HG03521 (cell line): ENCODE measurements around the gene TAGLN2.
"Not testable (repeated sequence)": the region's sequence is repeated elsewhere in the genome, so short reads cannot be mapped to it uniquely, and the experiment has no call there.

ENCODE experiments used
- ATAC-seq: cut with Tn5 transposase; IDR thresholded peaks from one replicate; pipeline ENCODE4 v1.9.1; 2021; ENCODE audit warnings: mild to moderate bottlenecking, moderate library complexity; ENCODE audit not compliant: unreplicated experiment

Gene TAGLN2

DNA sequence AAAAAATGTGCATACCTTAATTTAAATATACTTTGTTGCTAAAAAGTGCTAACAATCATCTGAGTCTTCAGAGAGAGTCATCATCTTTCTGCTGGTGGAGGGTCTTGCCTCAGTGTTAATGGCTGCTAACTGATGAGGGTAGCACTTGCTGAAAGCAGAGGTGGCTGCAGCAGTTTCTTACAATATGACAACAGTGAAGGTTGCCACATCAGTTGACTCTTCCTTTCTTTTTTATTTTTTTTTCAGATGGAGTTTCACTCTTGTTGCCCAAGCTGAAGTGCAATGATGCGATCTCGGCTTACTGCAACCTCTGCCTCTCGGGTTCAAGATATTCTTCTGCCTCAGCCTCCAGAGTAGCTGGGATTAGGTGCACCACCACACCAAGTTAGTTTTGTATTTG is 22.8 kb downstream of the TAGLN2 start:
- ATAC-seq: no peak

DNA sequence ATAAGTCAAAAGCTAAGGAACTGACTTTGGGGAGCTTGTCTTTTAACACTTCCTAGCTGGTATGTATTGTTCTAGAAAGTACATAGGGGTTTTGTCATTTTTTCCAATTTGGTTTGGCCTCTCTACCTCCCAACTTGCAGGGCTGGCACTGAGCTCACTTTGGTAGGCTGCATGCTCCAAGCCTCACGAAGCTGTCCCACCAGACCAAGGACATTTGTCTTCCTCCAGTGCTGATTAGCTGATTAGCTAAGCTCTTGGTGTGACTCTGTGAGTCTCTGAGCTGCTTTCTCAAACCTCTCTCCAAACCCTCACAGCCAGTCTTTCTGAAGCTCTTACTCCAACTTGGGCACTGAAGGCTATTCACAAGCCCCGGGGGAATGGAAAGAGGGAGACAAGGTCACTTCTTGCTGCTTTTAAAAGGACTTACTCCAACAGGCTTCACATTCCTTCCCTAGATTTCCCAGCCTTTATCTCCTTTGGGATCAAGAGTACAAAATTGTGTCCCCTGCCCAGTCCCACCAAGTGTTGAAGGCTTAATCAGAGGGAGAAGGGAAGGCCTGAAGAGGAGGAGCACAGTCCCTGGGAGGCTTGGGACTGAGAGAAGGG is 24.4 kb downstream of the TAGLN2 start:
- ATAC-seq: no peak

DNA sequence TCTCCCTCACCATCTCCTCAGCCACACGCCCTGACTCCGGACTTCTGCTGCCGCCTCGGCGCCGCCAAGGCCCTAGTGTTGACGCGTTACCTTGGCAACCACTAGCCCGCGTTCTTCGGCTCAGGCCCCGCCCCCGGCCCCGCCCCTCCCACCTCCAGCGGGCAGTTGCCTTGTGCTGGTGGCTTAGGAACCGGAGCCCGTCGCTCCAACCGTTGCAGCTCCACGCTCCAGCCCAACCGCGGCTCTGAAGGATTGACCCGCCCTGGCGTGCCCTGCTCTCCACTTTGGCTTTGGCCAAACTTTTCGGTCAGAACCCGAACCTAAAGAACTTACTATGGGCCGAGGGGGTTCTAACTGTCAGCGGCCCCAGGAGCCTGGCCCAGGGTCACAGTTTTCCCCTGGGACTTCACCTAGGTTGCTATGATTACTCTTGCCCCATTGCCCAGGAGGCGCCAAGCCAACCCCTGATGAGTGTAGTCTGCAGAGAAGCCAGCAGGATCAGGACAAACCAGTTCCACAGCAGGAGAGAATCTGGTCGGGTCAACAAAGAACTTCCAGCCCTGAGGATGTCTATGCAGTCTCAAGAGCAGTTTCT is 25.1 kb downstream of the TAGLN2 start, which contains the start of gene CFAP45:
CFAP45 (minus strand) TSS at position 80 of the 595 bp plus-strand sequence; CDS start at position 13, 67 bp downstream.
- ATAC-seq: peak; percentile 58

DNA sequence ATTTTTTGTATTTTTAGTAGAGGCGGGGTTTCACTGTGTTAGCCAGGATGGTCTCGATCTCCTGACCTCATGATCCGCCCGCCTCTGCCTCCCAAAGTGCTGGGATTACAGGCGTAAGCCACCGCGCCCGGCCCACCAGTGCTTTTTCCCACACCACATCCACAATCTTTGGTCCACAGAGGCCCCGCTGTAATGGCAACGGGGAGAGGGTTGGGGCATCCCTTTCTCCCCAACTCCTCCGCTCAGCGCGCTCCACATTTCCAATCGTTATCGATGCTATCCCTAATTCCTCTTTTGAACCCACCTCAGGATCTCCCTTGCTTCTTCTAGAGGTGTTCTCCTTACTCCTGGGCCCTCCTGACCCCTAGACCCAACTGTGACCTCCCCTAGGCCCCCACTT is 25.7 kb downstream of the TAGLN2 start:
- not testable (repeated sequence) for ATAC-seq

DNA sequence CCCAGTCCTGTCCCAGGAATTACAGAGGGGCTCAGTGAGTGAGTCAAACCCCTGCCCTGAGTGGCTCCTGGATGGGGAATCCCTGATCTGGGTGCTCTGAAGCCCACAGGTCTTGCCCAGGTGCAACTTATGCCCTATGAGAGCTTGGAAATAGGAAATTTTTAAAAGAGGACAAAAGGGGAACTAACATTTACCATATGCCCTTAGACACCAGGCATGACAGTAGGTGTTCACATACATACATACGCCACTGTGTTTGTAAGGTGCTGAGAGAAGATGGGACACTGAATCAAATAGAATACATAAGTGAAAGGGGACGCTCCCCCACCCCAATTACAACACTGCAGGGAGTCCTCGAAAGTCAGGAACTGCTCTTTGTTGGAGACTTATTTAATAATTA is 26.8 kb downstream of the TAGLN2 start:
- ATAC-seq: no peak

DNA sequence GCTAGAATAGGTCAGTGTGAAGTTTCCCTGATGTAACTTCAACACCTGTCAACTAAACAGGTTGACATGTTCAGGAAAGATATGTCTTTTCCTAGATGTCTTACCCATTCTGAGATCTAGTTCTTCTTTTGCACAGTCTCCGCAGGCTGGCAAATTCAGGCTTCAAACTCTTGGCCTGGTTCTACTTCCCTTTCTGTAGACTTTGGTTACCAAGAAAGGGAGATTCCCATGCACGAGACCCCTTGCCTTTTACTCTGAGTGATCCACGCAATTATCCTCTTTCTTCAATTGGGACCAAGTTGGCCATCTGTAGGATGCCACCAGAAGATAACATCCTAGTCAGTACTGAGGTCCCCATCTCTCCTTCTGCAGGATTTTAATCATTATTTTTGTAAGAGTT is 27.3 kb downstream of the TAGLN2 start:
- no peak for ATAC-seq

DNA sequence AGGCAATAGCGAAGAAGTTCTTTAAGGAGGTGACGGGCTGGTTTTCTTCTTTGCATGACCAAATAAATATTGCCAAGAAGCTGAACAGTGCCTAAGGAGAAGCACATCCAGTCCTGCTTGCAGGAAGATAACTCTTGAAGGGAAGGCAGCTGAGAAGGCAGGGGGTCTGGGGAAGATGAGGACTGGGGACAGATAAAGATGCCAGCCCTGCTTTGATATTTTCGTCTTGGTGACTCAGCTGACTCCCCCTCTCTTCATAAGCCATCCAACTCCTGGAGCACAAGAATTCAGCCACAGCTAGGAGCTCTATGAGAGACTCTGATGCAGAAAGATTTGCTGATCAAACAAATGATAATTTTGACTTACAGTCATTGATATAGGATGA is 28.8 kb downstream of the TAGLN2 start:
- no peak for ATAC-seq

DNA sequence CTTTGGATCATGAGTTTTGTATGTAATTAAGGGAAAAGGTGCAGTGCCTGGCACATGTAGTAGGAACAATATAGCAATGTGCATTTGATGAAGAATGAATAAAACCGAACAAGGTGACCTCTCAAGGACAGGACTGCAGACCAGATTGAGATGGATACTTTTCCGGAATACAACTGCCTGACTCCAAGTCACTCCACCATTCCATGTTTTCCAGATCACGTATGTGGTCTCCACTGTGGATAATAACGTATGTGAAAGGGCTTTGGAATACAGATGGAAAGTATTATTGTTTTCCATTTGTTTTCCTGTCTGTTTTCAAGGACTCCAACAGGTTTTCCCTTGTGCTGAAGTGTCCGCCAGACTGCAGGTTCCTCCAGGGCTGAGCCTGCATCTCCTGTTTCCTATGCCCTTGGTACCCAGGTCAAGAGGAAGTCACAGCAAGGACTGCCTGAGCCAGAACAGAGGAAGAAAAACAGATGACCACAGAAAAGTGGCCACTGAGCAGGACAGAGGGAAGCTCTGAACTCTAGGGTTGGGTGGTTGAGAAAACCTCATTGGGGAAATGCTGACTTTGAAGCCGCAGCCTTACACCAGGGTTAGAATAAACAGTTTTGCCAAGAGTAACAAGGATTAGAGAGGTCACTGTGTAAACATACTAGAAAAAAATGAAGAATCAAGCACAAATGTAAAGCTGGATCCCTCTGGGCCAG is 29.3 kb downstream of the TAGLN2 start:
- ATAC-seq: no peak

DNA sequence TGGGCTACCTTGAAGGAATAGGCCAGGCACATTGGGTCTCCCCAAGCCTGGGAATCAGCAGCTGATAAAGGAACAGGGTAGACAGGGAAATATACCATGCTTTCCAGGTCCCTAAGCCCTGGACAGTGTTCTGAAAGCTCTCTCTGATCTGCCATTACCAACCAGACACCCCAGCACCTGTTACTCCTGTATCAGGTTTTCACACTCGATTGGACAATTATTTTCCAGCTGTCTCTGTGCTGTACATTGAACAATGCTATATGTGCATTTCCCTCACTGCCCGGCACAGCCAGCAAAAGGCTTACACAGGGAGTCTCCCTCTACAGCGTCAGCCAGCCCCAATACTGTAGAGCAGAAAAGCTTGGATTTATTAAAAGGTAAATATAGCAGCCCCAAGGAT is 30.0 kb downstream of the TAGLN2 start:
- no peak for ATAC-seq

DNA sequence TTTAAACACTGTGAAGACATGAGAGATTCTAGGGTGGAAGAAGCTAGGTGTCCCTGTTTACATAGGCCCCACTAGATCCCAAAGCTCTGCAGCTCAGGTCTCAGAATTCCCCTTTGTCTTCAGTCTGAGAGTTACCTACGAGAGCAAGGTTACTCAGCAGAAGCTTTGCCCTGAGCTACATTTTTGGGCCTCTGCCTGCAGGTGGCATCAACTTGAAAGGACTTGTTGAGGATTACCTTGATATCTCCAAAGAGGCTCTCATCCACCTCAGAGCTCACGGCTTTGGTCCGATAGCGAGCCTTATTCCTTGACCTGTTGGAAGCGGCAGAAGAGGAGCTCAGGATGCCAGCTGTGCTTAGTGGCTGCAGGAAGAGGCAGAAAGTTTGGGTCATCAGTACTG is 32.4 kb downstream of the TAGLN2 start:
- no peak for ATAC-seq

DNA sequence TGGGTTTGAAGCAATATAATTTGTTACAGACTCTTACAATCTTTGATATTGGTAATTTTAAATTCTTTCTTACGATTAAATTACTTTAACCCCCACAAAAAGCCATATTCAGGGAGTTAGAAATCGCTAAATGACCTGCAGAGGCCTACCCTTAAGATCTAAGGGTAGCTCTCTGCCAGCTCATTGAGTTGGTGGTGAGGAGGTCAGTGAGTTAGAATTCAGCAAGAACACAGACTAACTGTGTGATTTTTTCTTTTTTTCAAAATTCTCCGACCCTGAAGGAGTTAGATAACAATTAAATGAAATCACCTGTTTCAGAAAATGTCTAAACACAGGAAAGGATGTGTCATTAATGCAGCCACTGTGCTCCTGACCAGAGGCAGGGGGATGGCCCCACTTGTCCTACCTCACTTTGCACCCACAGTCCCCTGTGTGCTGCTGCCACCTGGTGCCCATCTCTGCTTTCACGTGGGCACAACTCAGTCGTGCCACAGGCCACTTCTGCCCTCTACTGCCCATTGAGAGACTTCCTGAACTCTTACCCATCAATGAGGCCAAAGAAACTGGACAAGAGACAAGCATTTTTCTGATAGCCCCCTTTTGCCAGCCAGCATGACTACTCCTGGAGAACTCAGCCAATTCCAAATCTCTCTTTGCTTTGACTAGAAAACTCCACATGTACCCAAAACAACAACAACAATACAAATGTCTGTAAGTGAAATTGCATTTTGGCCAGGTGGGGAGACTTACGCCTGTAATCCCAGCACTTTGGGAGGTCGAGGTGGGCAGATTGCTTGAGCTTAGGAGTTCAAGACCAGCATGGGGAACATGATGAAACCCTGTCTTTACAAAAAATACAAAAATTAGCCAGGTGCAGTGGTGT is 33.8 kb downstream of the TAGLN2 start:
- ATAC-seq: no peak

DNA sequence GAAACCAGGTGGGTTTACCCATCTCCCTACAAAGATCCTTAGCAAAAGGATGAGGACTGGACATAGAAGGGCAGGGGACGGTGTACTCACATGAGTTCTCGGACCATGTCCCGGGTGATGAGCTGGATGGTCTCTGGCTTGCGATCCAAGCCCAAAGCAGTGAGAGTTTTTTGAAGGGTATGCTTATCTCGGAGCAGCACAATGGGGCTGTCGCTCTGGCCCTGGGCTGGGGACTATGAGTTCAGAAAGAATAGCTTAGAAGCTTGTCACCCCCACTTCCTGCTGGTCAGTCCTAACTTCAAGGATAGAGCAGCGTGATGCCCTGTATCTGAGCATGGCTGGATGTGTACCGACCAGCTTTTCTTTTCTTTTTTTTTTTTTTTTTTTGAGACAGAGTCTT is 34.9 kb downstream of the TAGLN2 start:
- no peak for ATAC-seq

DNA sequence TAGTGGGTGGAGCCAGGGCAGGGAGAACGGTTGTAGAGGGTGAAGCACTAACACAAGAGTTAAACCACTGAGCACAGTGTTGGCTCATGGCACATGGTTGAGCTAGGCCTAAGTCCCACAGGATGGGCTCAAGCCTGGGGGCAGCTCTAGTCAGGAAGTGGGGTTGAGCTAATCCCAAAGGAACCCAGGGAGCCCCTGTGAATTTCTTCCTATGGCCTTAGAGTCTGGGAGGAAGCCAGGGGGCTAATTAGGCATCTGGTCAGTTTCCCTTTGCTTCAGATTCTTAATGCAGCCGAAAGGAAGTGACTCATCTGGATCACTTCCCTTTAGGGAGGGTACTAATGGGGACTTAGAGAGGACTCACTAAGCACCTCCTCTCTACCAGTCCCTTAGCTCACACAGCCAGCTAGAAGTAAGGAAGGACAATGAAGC is 35.5 kb downstream of the TAGLN2 start:
- peak; percentile 86 for ATAC-seq

DNA sequence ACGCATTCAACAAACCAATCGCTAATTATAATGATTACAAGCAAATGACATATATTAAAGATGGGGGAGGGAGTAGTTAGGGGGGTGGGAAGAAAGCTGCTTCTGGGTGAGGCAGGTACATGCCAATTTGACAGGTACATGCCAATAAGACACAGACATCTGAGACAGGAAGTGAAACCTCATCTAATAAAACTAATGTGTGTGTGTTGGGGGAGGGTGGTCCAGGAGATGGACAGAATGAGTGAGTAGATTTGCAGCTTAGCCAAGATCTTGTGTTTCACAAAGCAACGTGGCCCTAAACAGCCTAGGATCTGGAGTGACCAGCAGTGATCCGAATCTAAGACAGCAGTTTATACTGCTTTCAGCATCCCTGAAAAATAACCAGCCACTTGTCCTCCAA is 36.1 kb downstream of the TAGLN2 start:
- no peak for ATAC-seq

DNA sequence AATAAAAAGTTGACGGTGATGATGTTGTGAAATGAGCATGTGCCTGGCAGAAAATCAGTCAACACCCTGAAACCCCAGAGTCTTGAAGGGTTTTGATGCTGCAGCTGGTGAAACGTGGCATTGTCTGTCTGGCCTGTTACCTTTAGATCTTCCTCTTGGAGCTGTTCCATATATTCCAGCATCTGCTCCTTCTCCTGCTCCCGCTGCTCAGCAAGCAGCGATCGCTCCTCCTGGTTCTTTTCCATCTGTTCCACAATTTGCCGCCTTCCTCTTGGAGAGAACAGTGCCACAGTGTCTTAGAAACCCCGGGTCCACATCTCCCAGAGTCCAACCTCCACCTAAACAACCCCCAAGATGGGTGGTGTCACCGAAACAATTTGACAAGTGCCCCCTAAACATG is 41.0 kb downstream of the TAGLN2 start:
- ATAC-seq: no peak

DNA sequence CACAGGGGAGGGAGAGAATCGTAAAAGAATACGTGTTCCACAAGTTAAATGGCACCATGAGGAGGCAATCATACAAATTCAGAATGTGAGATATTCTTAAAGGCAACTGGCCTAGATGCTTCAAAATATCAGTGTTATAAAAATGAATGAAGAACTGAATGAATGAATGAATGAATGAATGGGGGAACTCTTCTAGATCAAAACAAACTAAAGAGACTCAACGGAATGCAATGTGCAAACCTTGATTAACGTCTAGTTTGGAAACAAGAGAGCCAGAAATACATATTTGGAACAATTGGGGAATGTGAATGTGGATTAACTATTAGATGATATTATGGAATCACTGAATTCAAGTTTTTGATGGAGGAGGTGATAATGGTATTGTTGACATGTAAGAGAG is 42.2 kb downstream of the TAGLN2 start:
- no peak for ATAC-seq

DNA sequence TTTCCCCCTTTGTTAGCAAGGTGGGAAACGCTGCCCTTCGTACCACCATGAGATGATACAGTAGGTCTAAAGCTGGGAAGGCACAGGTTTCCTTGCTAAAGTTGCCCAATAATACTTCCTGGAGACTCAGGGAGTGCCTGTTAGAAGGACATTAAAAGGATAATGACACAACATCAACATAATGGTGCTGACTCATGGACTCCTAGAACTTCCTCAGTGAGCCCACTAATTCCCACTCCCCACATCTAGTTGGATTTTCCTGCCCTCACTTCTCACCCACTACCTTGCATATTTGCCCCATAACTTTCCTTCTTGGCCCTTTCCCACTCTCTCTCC is 42.8 kb downstream of the TAGLN2 start:
- ATAC-seq: no peak

DNA sequence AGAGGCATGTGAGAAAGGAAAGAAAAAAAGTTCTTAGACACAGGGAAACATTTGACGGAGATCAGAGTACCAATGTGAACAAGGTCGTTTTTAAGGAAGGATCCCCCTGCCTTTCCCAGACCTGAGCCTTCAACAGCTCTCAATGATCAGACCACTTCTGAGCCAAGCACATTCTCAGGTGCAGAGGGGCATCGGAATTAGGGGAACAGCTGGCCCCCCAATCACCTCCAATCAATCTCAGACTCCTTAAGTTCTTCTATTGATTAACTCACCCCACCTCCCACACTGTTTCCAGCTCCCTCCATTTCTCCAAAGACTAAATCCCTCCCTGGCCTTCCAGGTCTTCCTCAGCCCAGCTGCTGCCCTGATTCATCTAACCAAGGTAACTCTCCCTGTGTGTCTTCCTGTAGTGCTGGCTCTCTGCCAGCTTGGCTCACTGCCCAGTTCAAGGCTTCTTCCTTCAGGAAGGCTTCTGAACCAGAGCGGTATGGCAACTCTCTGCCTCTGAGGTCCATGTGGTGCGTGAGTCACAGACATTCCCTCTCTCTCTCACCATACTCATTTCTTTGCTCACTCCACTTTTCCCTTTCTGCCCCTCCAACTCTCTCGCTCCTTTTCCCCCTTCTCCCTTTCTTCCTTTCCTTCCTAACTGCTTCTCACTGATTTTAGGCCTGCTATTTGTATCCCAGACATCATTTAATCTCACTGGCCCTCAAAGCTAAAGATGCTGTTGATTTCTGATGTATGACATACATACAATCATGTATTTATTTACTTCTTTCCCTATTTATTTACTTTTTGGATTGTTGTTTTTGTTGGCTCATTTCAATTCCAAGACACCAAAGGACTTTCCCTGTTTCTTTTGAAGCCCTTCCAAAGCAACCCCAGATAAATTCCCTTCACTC is 43.4 kb downstream of the TAGLN2 start:
- no peak for ATAC-seq

DNA sequence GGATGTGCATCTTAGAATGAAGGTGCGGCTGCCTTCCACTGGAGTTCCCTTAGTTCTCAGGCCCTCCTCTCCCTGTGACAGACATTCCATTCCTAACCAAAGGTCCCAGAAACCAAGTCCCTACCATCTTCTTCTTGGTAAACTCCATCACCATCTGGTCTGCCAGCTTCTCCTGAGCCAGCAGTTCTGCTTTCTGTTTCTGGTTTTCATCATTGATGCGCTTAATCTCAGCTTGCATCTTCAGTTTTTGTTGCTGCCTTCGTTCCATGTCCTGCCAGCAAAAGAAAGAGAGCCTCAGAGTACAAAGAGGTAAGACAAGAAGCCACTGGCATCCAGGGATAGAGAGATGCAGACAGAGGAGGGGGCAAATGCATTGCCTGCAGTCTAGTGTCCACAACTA is 44.9 kb downstream of the TAGLN2 start:
- ATAC-seq: no peak

DNA sequence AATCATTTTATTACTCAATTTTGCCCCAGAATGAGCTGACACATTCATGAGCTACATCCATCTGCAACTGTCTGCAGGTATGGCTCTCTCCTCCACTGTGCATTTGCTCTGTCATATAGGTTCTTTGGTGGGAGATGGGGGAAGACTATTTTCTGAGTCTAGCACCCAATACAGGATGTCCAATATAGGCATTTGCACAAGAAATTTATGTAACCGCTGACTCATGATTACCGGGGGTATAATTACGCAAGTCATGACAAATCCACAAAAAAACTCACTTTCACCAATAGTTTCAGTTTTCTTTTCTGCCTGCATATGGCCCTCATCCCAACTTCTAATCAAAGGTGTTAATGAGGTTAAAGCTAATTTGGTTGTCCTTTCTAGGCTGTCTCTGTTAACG is 45.3 kb downstream of the TAGLN2 start:
- no peak for ATAC-seq

DNA sequence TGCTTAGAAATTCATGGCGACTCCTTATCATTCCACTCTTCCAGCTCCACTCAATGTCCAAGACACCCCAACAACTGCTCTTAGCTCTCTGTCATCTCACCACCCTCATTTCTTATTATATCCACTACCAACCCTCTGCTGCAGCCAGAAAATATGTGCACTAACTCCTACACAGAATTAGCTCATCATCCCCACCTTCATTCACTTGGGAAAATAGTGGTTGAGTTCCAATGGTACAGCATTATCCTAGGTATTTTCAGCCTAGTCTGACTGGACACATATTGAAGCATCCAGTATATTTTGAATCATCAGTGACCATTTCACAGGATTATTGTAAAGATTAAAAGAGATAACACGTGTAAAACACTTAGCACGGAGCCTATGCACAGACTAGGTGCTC is 46.2 kb downstream of the TAGLN2 start:
- no peak for ATAC-seq
